LHCN-M2 (cell line): ENCODE measurements around the gene S100Z. TPM values are rescaled to one million over a fixed set of nuclear protein-coding genes. Genes with fewer than 3 reads are reported as not detected.
A peak's percentile ranks its signal among the peaks of the same experiment; 100 is the strongest.
"Not testable (repeated sequence)": the region's sequence is repeated elsewhere in the genome, so short reads cannot be mapped to it uniquely, and the experiment has no call there.

ENCODE experiments used
- DNase-seq: peaks from one replicate; pipeline ENCODE4 v3.0.0-alpha.2; 2012; ENCODE audit warnings: low read depth
- total RNA-seq: library from RNA; depleted of rRNA; stranded (reverse); fragments of >200 nt; gene quantifications from 2 replicates; pipeline ENCODE4 v1.2.3, GENCODE V29; 2014

S100Z gene
- total RNA-seq, 1 experiment from 2014 or later = not detected

- no peak for DNase-seq
These were observed 20.2 kb downstream of the S100Z start for GRCh38 chr5:76870046-76870445.

DNA sequence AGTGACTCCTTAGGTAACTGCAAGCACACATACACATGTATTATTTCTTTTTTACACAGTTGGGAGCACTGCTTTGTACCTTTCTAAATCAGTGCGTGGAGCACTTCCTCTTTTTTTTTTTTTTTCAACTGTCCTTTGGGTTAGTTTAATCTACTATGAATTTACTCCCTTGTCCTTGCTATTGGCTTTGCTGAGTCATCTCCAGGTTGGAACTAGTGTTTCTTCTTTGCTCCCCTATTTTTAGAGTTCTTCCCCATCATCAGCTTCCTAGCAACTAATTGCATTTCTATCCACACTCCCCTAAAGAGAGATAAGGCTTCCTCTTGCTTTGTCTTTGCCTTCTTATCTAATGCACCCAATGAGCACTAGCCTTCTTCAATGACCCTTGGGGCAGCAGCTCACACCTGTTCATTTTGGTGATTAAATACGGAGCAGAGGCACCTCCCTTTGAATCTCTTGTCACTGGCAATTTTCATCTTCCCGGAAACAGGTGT lies 24.3 kb downstream of the S100Z start:
- DNase-seq = no peak

- DNase-seq = no peak
These were observed 39.0 kb downstream of the S100Z start for GRCh38 chr5:76888733-76889300.

DNA sequence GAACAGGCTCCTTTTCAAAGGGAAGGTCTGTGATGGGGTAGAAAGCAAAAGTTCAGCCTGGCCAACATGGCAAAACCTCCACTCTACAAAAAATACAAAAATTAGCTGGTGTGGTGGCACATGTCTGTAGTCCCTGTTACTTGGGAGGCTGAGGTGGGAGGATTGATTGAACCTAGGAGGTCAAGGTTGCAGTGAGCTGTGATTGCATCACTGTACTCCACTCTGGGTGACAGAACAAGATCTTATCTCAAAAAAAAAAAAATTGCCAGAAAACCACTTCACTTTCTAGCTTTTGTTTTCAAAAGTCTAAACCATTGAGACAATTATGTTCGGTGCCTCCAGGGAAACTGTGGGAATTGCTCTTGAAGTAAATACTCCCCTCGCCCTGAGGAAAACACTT lies 43.5 kb downstream of the S100Z start:
- no peak for DNase-seq

- no peak for DNase-seq
These were observed 46.4 kb downstream of the S100Z start for GRCh38 chr5:76896196-76896595.

- no peak for DNase-seq
These were observed 51.7 kb downstream of the S100Z start for GRCh38 chr5:76901522-76901921.

DNA sequence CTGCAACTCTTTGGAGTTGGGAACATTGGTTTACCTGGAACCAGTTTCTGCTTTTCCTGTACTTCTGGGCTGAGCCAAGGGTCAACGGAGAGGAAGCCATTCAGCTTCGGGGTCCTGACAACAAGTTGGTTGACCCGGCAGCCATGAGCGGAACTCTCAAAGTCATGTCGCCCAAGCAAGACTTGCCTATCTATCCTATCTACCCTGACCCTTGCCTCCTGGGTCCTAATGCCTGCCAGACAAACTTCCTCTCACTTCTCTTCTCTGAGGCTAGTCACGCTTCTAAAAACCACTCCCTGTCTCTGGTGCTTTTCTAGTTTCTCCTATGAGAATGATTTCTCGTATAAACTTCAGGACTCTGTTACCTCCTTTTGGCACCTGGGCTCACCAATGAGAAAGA lies 58.4 kb downstream of the S100Z start:
- no peak for DNase-seq

DNA sequence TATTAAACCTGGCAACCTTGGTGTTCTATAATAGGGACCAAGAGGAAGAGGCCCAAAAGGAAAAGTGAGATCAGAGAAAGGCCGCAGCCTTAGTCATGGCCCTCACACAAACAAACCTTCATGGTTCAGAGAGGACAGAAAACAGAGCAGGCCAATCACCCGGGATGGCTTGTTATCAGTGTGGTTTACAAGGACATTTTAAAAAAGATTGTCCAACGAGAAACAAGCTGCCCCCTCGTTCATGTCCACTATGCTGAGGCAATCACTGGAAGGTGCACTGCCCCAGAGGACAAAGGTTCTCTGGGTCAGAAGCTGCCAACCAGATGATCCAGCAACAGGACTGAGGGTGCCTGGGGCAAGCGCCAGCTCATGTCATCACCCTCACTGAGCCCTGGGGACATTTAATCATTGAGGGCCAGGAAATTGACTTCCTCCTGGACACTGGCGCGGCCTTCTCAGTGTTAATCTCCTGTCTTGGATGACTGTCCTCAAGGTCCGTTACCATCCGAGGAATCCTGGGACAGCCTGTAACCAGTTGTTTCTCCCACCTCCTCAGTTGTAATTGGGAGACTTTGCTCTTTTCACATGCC lies 60.6 kb downstream of the S100Z start:
- not testable (repeated sequence) for DNase-seq

GRCh38 chr5:76914671-76915070 lies 64.9 kb downstream of the S100Z start:
- DNase-seq = not testable (repeated sequence)

GRCh38 chr5:76918539-76918938 lies 68.7 kb downstream of the S100Z start:
- no peak for DNase-seq

DNA sequence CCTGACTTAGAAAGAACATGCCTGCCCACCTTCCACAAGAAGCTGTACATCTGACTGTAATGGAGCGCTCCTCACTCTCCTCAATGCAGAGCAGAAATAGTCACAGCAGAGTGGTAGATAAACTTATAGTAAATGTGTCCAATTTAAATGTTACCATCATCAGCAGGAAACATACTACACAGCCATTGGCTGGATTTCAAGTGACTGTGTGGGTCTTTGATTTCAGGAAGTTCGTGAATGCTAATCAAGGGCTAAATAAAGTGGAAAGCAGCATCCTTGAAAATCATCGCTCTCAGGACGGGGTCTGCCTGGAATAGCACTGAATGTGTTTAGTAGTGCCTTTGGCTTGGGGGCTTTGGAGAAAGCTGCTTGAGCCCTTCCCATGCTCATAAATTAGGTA lies 70.7 kb downstream of the S100Z start:
- no peak for DNase-seq

- no peak for DNase-seq
These were observed 76.7 kb downstream of the S100Z start for GRCh38 chr5:76926329-76927105.

DNA sequence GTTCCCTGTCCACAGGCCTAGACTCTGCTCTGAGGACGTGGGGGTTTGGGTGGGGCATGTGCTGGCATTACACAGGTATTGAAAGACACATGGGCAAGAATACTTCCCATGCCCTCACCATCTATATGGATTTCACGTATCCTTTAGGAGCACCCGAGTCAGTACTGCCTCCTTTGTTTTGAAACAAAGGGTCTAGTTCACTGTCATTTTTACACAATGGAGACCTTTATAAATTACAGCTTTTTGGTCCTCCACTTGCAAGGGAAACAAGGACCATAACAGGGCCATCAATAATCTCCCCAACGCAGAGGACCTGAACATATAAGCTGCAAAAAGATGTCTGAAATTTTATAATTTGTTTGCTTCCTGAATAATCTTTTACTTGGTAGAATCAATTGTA lies 78.1 kb downstream of the S100Z start:
- no peak for DNase-seq

DNA sequence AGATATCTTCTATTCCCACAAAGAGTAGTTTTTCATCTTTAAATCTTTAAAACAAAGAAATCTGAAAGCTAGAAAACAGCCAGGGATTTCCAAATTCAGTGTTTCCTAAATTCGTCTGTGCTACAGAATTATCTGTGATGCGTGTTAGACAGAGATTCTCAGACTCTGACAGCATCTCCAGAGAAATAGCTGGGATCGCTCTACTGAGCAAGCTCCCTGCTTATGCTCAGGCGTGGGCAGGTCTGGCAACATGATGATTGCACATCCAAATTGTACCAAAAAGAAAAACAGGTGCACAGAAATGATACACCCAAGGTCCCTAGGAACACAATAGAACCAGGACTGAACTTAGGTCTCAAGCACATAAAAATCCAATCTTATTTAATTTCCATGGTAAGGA lies 80.3 kb downstream of the S100Z start:
- no peak for DNase-seq

GRCh38 chr5:76938177-76938576 lies 88.4 kb downstream of the S100Z start:
- no peak for DNase-seq

DNA sequence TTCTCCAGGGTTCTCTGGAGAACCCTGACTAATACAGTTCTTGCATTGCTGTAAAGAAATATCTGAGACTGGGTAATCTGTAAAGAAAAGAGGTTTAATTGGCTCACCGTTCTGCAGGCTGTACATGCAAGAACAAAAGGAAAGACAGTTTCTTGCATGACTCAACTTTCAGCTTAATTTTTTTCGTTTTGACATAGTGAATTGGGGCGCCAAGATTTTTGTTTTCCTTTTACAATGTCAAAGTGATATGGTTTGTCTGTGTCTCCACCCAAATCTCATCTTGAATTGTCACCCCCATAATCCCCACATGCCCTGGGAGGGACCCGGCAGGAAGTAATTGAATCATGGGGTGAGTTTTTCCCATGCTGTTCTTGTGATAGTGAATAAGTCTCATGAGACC lies 91.2 kb downstream of the S100Z start:
- peak; percentile 4 for DNase-seq

DNA sequence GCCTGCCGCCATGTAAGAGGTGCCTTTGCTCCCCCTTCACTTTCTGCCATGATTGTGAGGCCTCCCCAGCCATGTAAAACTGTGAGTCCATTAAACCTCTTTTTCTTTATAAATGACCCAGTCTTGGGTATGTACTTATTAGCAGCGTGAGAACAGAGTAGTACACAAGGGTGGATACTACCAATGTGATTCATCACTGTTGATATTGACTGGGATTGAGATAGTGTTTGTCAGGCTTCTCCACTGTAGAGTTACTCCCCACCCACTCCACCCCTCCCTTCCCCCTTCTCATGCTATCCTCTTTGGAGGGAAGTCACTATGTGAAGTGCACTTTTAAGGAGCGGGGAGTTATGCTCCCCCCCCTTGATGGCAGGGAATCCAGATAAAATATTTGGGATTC lies 91.6 kb downstream of the S100Z start:
- peak; percentile 10 for DNase-seq

- DNase-seq = peak; percentile 84
These were observed 92.8 kb downstream of the S100Z start for GRCh38 chr5:76942581-76942980.

- no peak for DNase-seq
These were observed 93.2 kb downstream of the S100Z start for GRCh38 chr5:76943006-76943405.

GRCh38 chr5:76944638-76945037 lies 94.8 kb downstream of the S100Z start:
- DNase-seq = no peak

DNA sequence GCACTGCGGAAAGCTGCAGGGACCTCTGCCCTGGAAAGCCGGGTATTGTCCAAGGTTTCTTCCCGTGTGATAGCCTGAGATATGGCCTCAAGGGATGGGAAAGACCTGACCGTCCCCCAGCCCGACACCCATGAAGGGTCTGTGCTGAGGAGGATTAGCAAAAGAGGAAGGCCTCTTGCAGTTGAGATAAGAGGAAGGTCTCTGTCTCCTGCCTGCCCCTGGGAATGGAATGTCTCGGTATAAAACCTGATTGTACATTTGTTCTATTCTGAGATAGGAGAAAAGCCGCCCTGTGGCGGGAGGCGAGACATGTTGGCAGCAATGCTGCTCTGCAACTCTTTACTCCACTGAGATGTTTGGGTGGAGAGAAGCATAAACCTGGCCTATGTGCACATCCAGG lies 95.4 kb downstream of the S100Z start:
- DNase-seq = not testable (repeated sequence)

- no peak for DNase-seq
These were observed 96.3 kb downstream of the S100Z start for GRCh38 chr5:76946090-76946489.

DNA sequence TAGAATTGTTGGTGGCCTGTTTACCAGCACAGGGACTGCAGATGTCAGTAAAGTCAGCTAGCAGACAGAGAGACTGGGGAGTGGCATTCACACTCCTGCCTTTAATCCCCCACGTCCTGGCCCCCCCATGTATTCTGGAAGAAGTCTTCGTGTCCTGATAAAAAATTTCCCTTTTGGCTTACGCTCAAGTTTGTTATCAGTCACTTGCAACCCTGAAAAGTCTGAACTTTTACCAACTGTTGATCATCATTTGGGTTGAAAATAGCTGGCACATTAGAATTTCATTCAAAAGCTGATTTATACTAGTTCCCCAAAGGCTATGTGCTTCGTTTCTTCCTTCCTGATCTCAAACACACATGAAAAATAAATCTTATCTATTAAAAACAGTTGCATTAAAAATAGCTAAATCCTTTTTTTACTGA lies 97.3 kb downstream of the S100Z start:
- DNase-seq = no peak
